Uterus (tissue), 4 donors: Measurements from ENCODE around the gene AKIRIN1. TPM values are rescaled to one million over a fixed set of nuclear protein-coding genes. Genes with fewer than 3 reads are reported as not detected.

Experiments
- DNase-seq, 2 donors: peaks; one replicate each; pipeline ENCODE4 v3.0.0-alpha.2; 2019 to 2020
- H3K27ac ChIP-seq, 2 donors: fragments of 200-600 bp; sonication (generic); 1 replicate in 1 of 2; 2 replicates in 1 of 2; pipeline ENCODE4 v1.5.1; 2016 to 2018
- H3K27me3 ChIP-seq, 2 donors: fragments of 200-600 bp; sonication (generic); one replicate each; pipeline ENCODE4 v1.5.1; 2018 to 2019; ENCODE audit warnings: control low read depth in 1 of 2
- H3K36me3 ChIP-seq, 2 donors: fragments of 200-600 bp; sonication (generic); one replicate each; pipeline ENCODE4 v1.5.1; 2019; ENCODE audit warnings: control low read depth in 1 of 2
- H3K4me1 ChIP-seq, 2 donors: fragments of 200-600 bp; sonication (generic); one replicate each; pipeline ENCODE4 v1.5.1; 2018 to 2019; ENCODE audit warnings: control low read depth in 1 of 2
- H3K4me3 ChIP-seq, 2 donors: fragments of 200-600 bp; sonication (generic); 1 replicate in 1 of 2; 2 replicates in 1 of 2; pipeline ENCODE4 v1.5.1; 2018 to 2019; ENCODE audit warnings: mild to moderate bottlenecking in 1 of 2
- H3K9me3 ChIP-seq, 2 donors: fragments of 200-600 bp; sonication (generic); one replicate each; pipeline ENCODE4 v1.5.1; 2019; ENCODE audit warnings: control low read depth in 1 of 2
- CTCF ChIP-seq, 4 experiments: fragments of 200-600 bp in 2 of 4; fragments of 450-650 bp in 2 of 4; sonication (generic) in 2 of 4; IDR thresholded peaks; one replicate each; pipeline ENCODE4 v1.5.1; 2016 to 2019; ENCODE audit warnings: antibody characterized with exemption in 4 of 4, mild to moderate bottlenecking in 2 of 4, moderate library complexity in 1 of 4
- POLR2A ChIP-seq, 2 donors: fragments of 450-650 bp; IDR thresholded peaks; one replicate each; pipeline ENCODE4 v1.6.1; 2016; ENCODE audit warnings: antibody characterized with exemption in 2 of 2, mild to moderate bottlenecking in 1 of 2, moderate library complexity in 1 of 2
- intact Hi-C: fragments of 100-400 bp; cut with DNase I; formaldehyde crosslinking; loops from one replicate; pipeline ENCODE4 v1.15.1; 2023; ENCODE audit warnings: low total_unique reads
- total RNA-seq, 4 donors: library from RNA; depleted of rRNA in 3 of 4; stranded (reverse); fragments of >200 nt in 3 of 4; gene quantifications; one replicate each; pipeline versions ENCODE4 v1.1.0 to v1.2.4, GENCODE V29; 2014 to 2023
- donor health status: DM: yes; HTN: yes; CAD: no.

The AKIRIN1 gene
- total RNA-seq, 4 donors from 2014 or later = 17.4 to 71.8 (median 53.4) TPM

- no peaks in the 10 kb centered on the region for H3K27me3 ChIP-seq
- no peaks in the 10 kb centered on the region for H3K4me1 ChIP-seq
- H3K4me3 ChIP-seq = peak overlapping the region; percentile 77 to 99
- no peaks in the 10 kb centered on the region for H3K9me3 ChIP-seq
- peak; percentile 34 to 47 for DNase-seq
- peak overlapping the region; percentile 91 to 92 for H3K27ac ChIP-seq
- intact Hi-C loops = no loop called here
- H3K36me3 ChIP-seq = no peaks in the 10 kb centered on the region
- TF ChIP-seq CTCF (IDR thresholded peaks at IDR 0.05) (no peak), POLR2A (IDR thresholded peaks at IDR 0.05) (no peak)
These were observed 749 bp downstream of the AKIRIN1 start for GRCh38 chr1:38991638-38992411.

- H3K4me1 ChIP-seq = peaks cover 2 to 6% of the 10 kb centered on the region in 2 donors
- H3K27ac ChIP-seq = peak overlapping the region; percentile 91 to 92
- H3K9me3 ChIP-seq = no peaks in the 10 kb centered on the region
- no peaks in the 10 kb centered on the region for H3K27me3 ChIP-seq
- TF ChIP-seq CTCF (IDR thresholded peaks at IDR 0.05) (no peak), POLR2A (IDR thresholded peaks at IDR 0.05) (no peak)
- H3K36me3 ChIP-seq = no peaks in the 10 kb centered on the region
- intact Hi-C loops = no loop called here
- H3K4me3 ChIP-seq = peak overlapping the region; percentile 77 to 99
- no peak for DNase-seq
These were observed 1.5 kb downstream of the AKIRIN1 start for GRCh38 chr1:38992412-38993111.

DNA sequence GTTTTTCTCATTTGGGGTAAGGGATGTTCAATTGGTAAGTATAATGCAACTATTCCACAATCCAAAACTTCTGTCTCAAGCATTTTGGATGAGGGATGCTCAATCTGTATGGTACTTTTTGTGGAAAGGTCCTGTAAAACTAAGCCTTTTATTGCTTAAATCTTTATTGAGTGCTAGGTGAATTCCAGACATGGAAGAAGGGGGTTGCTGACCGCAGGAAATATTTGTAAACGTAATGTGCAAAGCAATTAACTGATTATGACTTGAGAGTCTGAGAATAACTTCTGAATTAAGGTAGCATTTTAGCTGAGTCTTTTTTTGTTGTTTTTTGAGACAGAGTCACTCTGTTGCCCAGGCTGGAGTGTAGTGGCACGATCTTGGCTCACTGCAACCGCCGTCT, 3.1 kb downstream of the AKIRIN1 start:
- no peak for TF ChIP-seq POLR2A (IDR thresholded peaks at IDR 0.05)
- TF ChIP-seq CTCF (IDR thresholded peaks at IDR 0.05) = no peak
- Histone ChIP-seq H3K27ac (no peak overlapping the region), H3K4me1 (peaks cover 6 to 9% of the 10 kb centered on the region in 2 donors), H3K9me3 (no peaks in the 10 kb centered on the region), H3K27me3 (no peaks in the 10 kb centered on the region), H3K36me3 (no peaks in the 10 kb centered on the region), H3K4me3 (no peak overlapping the region)
- intact Hi-C loops = no loop called here
- DNase-seq = no peak

DNA sequence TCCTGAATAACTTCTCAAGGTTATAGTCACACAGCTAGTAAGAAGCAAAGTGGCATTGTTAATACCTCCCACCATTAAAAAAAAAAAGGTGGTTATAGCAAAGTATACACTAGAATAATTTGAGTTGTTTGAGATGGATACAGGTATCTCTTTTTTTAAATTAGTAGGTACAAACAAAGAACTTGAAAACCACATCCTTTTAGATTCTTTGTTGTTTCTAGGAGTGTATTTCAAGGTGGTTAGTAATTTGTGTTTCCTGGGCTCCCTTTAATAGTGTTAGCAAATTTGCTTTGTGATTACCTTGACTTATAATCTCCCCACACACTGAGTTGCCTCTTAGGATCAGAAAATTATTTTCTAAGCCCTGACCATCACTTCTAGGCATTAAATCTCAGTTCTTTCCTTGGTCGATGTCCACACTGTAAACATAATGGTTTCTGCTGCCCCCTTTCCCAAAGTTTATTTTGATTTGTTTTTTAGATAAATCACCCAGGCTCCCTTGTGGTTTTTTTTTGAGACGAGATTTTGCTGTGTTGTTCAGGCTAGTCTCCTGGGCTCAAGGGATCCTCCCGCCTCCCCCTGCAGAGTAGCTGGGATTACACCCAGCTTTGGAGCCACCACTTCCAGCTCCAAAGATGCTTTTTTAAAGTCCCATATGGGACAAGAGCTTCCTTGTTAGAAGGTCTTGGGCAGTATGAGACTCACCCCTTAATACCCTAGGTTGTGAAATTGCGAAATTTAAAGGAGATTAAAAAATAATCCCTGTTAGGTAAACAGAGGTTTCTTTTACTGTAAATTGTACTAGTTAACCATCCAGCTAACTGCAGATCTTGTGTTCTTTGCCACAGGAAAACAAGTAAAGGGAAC, 6.2 kb downstream of the AKIRIN1 start:
- no peaks in the 10 kb centered on the region for H3K9me3 ChIP-seq
- H3K27me3 ChIP-seq = no peaks in the 10 kb centered on the region
- H3K4me1 ChIP-seq = peaks cover 6 to 9% of the 10 kb centered on the region in 2 donors
- no peaks in the 10 kb centered on the region for H3K36me3 ChIP-seq
- H3K27ac ChIP-seq = peak overlapping the region in 1 of 2 donors; percentile 38
- no peak overlapping the region for H3K4me3 ChIP-seq
- intact Hi-C loops = no loop called here
- DNase-seq = no peak
- TF ChIP-seq POLR2A (IDR thresholded peaks at IDR 0.05) (no peak), CTCF (IDR thresholded peaks at IDR 0.05) (no peak)
